ENCODE data around the gene TRIM5.
"Not testable (repeated sequence)": the region's sequence is repeated elsewhere in the genome, so short reads cannot be mapped to it uniquely, and the experiment has no call there.

Gene TRIM5

GRCh38 chr11:5722622-5723021 lies 37.7 kb upstream of the TRIM5 start:
- no peak overlapping the region for H2AFZ ChIP-seq (ENCODE audit: low read length)
- H3K27me3 ChIP-seq (ENCODE audit: insufficient read depth, low read length, poor library complexity, severe bottlenecking), result no peaks in the 10 kb centered on the region
- no peaks in the 10 kb centered on the region for H3K9me3 ChIP-seq (ENCODE audit: insufficient read depth, low read depth, low read length)
- H3K4me2 ChIP-seq (ENCODE audit: low read depth, low read length, poor library complexity, severe bottlenecking), result no peak overlapping the region
- no peaks in the 10 kb centered on the region for H3F3A ChIP-seq (ENCODE audit: low read depth)
- no peaks in the 10 kb centered on the region for H3K9me2 ChIP-seq (replicated peaks; ENCODE audit: low read depth, low read length)
- no peaks in the 10 kb centered on the region for H3K79me2 ChIP-seq (ENCODE audit: insufficient read depth, low read length)
- no peaks in the 10 kb centered on the region for H3K4me1 ChIP-seq (ENCODE audit: insufficient read depth, low read length, poor library complexity, severe bottlenecking)
- no peak overlapping the region for H3K4me3 ChIP-seq (ENCODE audit: low read length, poor library complexity, severe bottlenecking)
- TF ChIP-seq CTCF (conservative IDR thresholded peaks at IDR 0.05; ENCODE audit: low read length), result no peak
- no peak for TF ChIP-seq EZH2phosphoT487 (IDR thresholded peaks at IDR 0.05; ENCODE audit: borderline replicate concordance)
- H3K36me3 ChIP-seq (ENCODE audit: insufficient read depth, low read length), result no peaks in the 10 kb centered on the region
- no peaks in the 10 kb centered on the region for H4K20me1 ChIP-seq (ENCODE audit: insufficient read depth, low read length, poor library complexity, severe bottlenecking)
- no peak overlapping the region for H3K9ac ChIP-seq (ENCODE audit: low read depth, low read length, poor library complexity, severe bottlenecking)

GRCh38 chr11:5719703-5720495 lies 35.0 kb upstream of the TRIM5 start:
- Histone ChIP-seq H3K79me2 (ENCODE audit: insufficient read depth, low read length) (no peaks in the 10 kb centered on the region), H3K4me1 (ENCODE audit: insufficient read depth, low read length, poor library complexity, severe bottlenecking) (no peaks in the 10 kb centered on the region), H3F3A (ENCODE audit: low read depth) (no peaks in the 10 kb centered on the region), H4K20me1 (ENCODE audit: insufficient read depth, low read length, poor library complexity, severe bottlenecking) (no peaks in the 10 kb centered on the region), H3K27me3 (ENCODE audit: insufficient read depth, low read length, poor library complexity, severe bottlenecking) (no peaks in the 10 kb centered on the region), H3K36me3 (ENCODE audit: insufficient read depth, low read length) (no peaks in the 10 kb centered on the region), H3K9me3 (ENCODE audit: insufficient read depth, low read depth, low read length) (no peaks in the 10 kb centered on the region), H3K9ac (ENCODE audit: low read depth, low read length, poor library complexity, severe bottlenecking) (no peak overlapping the region), H3K4me3 (ENCODE audit: low read length, poor library complexity, severe bottlenecking) (no peak overlapping the region), H3K9me2 (replicated peaks; ENCODE audit: low read depth, low read length) (no peaks in the 10 kb centered on the region), H3K4me2 (ENCODE audit: low read depth, low read length, poor library complexity, severe bottlenecking) (no peak overlapping the region), H2AFZ (ENCODE audit: low read length) (no peak overlapping the region)
- TF ChIP-seq CTCF (conservative IDR thresholded peaks at IDR 0.05; ENCODE audit: low read length), result no peak
- no peak for TF ChIP-seq EZH2phosphoT487 (IDR thresholded peaks at IDR 0.05; ENCODE audit: borderline replicate concordance)

DNA sequence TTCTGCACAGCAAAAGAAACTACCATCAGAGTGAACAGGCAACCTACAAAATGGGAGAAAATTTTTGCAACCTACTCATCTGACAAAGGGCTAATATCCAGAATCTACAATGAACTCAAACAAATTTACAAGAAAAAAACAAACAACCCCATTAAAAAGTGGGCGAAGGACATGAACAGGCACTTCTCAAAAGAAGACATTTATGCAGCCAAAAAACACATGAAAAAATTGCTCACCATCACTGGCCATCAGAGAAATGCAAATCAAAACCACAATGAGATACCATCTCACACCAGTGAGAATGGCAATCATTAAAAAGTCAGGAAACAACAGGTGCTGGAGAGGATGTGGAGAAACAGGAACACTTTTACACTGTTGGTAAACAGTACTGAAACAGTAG lies 31.6 kb upstream of the TRIM5 start:
- not testable (repeated sequence) for H3K27me3 ChIP-seq (ENCODE audit: insufficient read depth, low read length, poor library complexity, severe bottlenecking); H2AFZ ChIP-seq (ENCODE audit: low read length); H3K4me2 ChIP-seq (ENCODE audit: low read depth, low read length, poor library complexity, severe bottlenecking); H4K20me1 ChIP-seq (ENCODE audit: insufficient read depth, low read length, poor library complexity, severe bottlenecking); H3K79me2 ChIP-seq (ENCODE audit: insufficient read depth, low read length); H3K9me2 ChIP-seq (replicated peaks; ENCODE audit: low read depth, low read length); H3K4me1 ChIP-seq (ENCODE audit: insufficient read depth, low read length, poor library complexity, severe bottlenecking); H3K9me3 ChIP-seq (ENCODE audit: insufficient read depth, low read depth, low read length); H3K36me3 ChIP-seq (ENCODE audit: insufficient read depth, low read length); H3K4me3 ChIP-seq (ENCODE audit: low read length, poor library complexity, severe bottlenecking); H3K9ac ChIP-seq (ENCODE audit: low read depth, low read length, poor library complexity, severe bottlenecking); H3F3A ChIP-seq (ENCODE audit: low read depth)

DNA sequence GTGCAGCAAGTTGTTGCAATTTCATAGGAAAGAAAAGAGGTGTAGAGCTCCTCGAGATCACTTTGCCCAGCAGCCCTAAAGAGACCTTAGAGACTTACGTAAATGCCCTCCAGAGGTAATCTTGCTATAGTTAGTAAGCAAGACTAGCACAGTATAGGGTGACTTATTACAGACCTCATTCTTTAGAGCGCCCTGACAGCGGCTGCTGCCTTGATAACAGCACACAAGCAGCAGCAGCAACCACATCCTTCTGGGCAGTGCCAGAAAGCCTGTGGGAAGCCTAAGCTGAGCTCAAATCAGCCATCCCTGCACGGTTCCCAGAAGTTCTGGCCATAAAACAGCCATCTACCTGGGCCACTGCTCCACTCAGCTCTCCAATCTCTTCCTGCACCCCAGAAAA lies 28.8 kb upstream of the TRIM5 start:
- H3K9ac ChIP-seq (ENCODE audit: low read depth, low read length, poor library complexity, severe bottlenecking), result no peak overlapping the region
- H3K9me3 ChIP-seq (ENCODE audit: insufficient read depth, low read depth, low read length), result no peaks in the 10 kb centered on the region
- no peak overlapping the region for H3K4me2 ChIP-seq (ENCODE audit: low read depth, low read length, poor library complexity, severe bottlenecking)
- TF ChIP-seq CTCF (conservative IDR thresholded peaks at IDR 0.05; ENCODE audit: low read length) (no peak), EZH2phosphoT487 (IDR thresholded peaks at IDR 0.05; ENCODE audit: borderline replicate concordance) (no peak)
- H3K36me3 ChIP-seq (ENCODE audit: insufficient read depth, low read length), result no peaks in the 10 kb centered on the region
- H3K4me3 ChIP-seq (ENCODE audit: low read length, poor library complexity, severe bottlenecking), result no peak overlapping the region
- H3F3A ChIP-seq (ENCODE audit: low read depth), result no peaks in the 10 kb centered on the region
- H3K4me1 ChIP-seq (ENCODE audit: insufficient read depth, low read length, poor library complexity, severe bottlenecking), result no peaks in the 10 kb centered on the region
- no peaks in the 10 kb centered on the region for H3K27me3 ChIP-seq (ENCODE audit: insufficient read depth, low read length, poor library complexity, severe bottlenecking)
- H4K20me1 ChIP-seq (ENCODE audit: insufficient read depth, low read length, poor library complexity, severe bottlenecking), result no peaks in the 10 kb centered on the region
- no peaks in the 10 kb centered on the region for H3K9me2 ChIP-seq (replicated peaks; ENCODE audit: low read depth, low read length)
- H2AFZ ChIP-seq (ENCODE audit: low read length), result no peak overlapping the region
- H3K79me2 ChIP-seq (ENCODE audit: insufficient read depth, low read length), result no peaks in the 10 kb centered on the region
